Fibroblast of pulmonary artery (primary cell): Measurements from ENCODE around the gene RBM17.
A peak's percentile ranks its signal among the peaks of the same experiment; 100 is the strongest.

Experiments
- DNase-seq: peaks from one replicate; pipeline ENCODE4 v3.0.0-alpha.2; 2010; ENCODE audit warnings: low read depth
- H3K4me3 ChIP-seq: replicated peaks from 2 replicates; pipeline ENCODE4 v1.5.1; 2011; ENCODE audit warnings: low read depth, mild to moderate bottlenecking, control low read depth, low read length, moderate library complexity
- CTCF ChIP-seq: IDR thresholded peaks from 2 replicates; pipeline ENCODE4 v1.5.1; 2011; ENCODE audit warnings: mild to moderate bottlenecking, control low read depth, low read length, inconsistent platforms; ENCODE audit errors: missing control alignments

Gene RBM17

GRCh38 chr10:6082496-6083395 lies 6.1 kb upstream of the RBM17 start:
- no peak for DNase-seq
- no peak for TF ChIP-seq CTCF
- no peak overlapping the region for H3K4me3 ChIP-seq

GRCh38 chr10:6083523-6084475 lies 5.0 kb upstream of the RBM17 start:
- peak; percentile 69 for DNase-seq

GRCh38 chr10:6086375-6087233 lies 2.2 kb upstream of the RBM17 start:
- DNase-seq: peak; percentile 94
- peak; percentile 90 for TF ChIP-seq CTCF
- H3K4me3 ChIP-seq: no peak overlapping the region

More at GRCh38 chr10:6083523-6084475, 5.0 kb upstream of the RBM17 start:
- no peak overlapping the region for H3K4me3 ChIP-seq
- no peak for TF ChIP-seq CTCF

GRCh38 chr10:6089334-6090219 lies 743 bp downstream of the RBM17 start:
- no peak for DNase-seq
- TF ChIP-seq CTCF: no peak
- peak overlapping the region; percentile 77 for H3K4me3 ChIP-seq

- H3K4me3 ChIP-seq: peak overlapping the region; percentile 17
- DNase-seq: peak; percentile 70
- peak; percentile 24 for TF ChIP-seq CTCF
Measured at GRCh38 chr10:6091630-6092029, 2.8 kb downstream of the RBM17 start.

GRCh38 chr10:6092731-6093130 lies 3.9 kb downstream of the RBM17 start:
- TF ChIP-seq CTCF: no peak
- DNase-seq: no peak
- H3K4me3 ChIP-seq: no peak overlapping the region
